ENCODE results near the gene CCDC60.

Gene CCDC60

GRCh38 chr12:119385659-119386058, 51.1 kb downstream of the CCDC60 start:
- no peak for DNase-seq

- DNase-seq = no peak
Observed at GRCh38 chr12:119389687-119390086, 55.2 kb downstream of the CCDC60 start.

GRCh38 chr12:119391673-119392072, 57.1 kb downstream of the CCDC60 start:
- DNase-seq = no peak

- no peak for DNase-seq
Observed at GRCh38 chr12:119393677-119394076, 59.1 kb downstream of the CCDC60 start.

GRCh38 chr12:119397540-119397939, 63.0 kb downstream of the CCDC60 start:
- DNase-seq = no peak

GRCh38 chr12:119398190-119398589, 63.7 kb downstream of the CCDC60 start:
- no peak for DNase-seq

- DNase-seq = no peak
Observed at GRCh38 chr12:119399301-119399700, 64.8 kb downstream of the CCDC60 start.

- no peak for DNase-seq
Observed at GRCh38 chr12:119406308-119406707, 71.8 kb downstream of the CCDC60 start.

- no peak for DNase-seq
Observed at GRCh38 chr12:119406811-119407210, 72.3 kb downstream of the CCDC60 start.

GRCh38 chr12:119409043-119409442, 74.5 kb downstream of the CCDC60 start:
- no peak for DNase-seq

GRCh38 chr12:119410396-119410795, 75.9 kb downstream of the CCDC60 start:
- DNase-seq = no peak

GRCh38 chr12:119412306-119412705, 77.8 kb downstream of the CCDC60 start:
- DNase-seq = no peak

- DNase-seq = no peak
Observed at GRCh38 chr12:119412811-119413794, 78.6 kb downstream of the CCDC60 start.

- DNase-seq = no peak
Observed at GRCh38 chr12:119415714-119416113, 81.2 kb downstream of the CCDC60 start.

GRCh38 chr12:119417440-119417839, 82.9 kb downstream of the CCDC60 start:
- DNase-seq = no peak

GRCh38 chr12:119419381-119419780, 84.9 kb downstream of the CCDC60 start:
- DNase-seq = no peak

GRCh38 chr12:119423285-119423684, 88.8 kb downstream of the CCDC60 start:
- DNase-seq = no peak

- no peak for DNase-seq
Observed at GRCh38 chr12:119425623-119426022, 91.1 kb downstream of the CCDC60 start.

- DNase-seq = no peak
Observed at GRCh38 chr12:119431151-119431550, 96.6 kb downstream of the CCDC60 start.

GRCh38 chr12:119432949-119433348, 98.4 kb downstream of the CCDC60 start:
- DNase-seq = no peak

- no peak for DNase-seq
Observed at GRCh38 chr12:119440803-119441360, 106.4 kb downstream of the CCDC60 start.

GRCh38 chr12:119444462-119445044, 110.0 kb downstream of the CCDC60 start:
- no peak for DNase-seq

- DNase-seq = no peak
Observed at GRCh38 chr12:119446459-119446858, 111.9 kb downstream of the CCDC60 start.

- DNase-seq = no peak
Observed at GRCh38 chr12:119447126-119447525, 112.6 kb downstream of the CCDC60 start.

Data from activated CD8-positive, alpha-beta memory T cell treated with anti-CD3 and anti-CD28 coated beads, Interleukin-2, amount 50 U/mL, for 4 hours (primary cell).